A549 (cell line): Measurements from ENCODE around the gene UMODL1. TPM values are rescaled to one million over a fixed set of nuclear protein-coding genes. Genes with fewer than 3 reads are reported as not detected.

Experiments
- ATAC-seq, 2 experiments: fragments of 200-7000 bp in 1 of 2; fragments of >200 bp in 1 of 2; cut with Nextera tagmentation in 1 of 2; cut with Tn5 transposase in 1 of 2; 3 replicates each; pipeline versions ENCODE4 v1.8.0 to v1.9.1; 2018 to 2020; ENCODE audit warnings: mild to moderate bottlenecking in 1 of 2, moderate library complexity in 1 of 2
- CTCF ChIA-PET: fragments of 300-600 bp; sonication (Branson Sonifier 250); formaldehyde crosslinking; extraction: SDS; loops from one replicate; lab custom pipeline; 2021; ENCODE audit warnings: antibody characterized with exemption, inconsistent platforms; lab: Yijun Ruan, JAX
- POLR2A ChIA-PET: fragments of 350-600 bp; formaldehyde crosslinking; extraction: SDS; loops from one replicate; lab custom pipeline; 2021; ENCODE audit warnings: antibody characterized with exemption, inconsistent platforms; lab: Yijun Ruan, JAX
- DNase-seq, 2 experiments: peaks; one replicate each; pipeline versions ENCODE4 v3.0.0 to v3.0.0-alpha.2; 2011 to 2016; ENCODE audit warnings: low read depth in 1 of 2, low spot score in 1 of 2
- FAIRE-seq: peaks from 2 replicates; lab custom pipeline; 2011; peaks lifted over from hg19 to GRCh38; lab: Jason Lieb, UNC
- H3K27ac ChIP-seq, 2 experiments: fragments of >200 bp; sonication (Bioruptor Twin); formaldehyde crosslinking; 3 replicates each; pipeline ENCODE4 v1.5.1; 2016 to 2017
- H3K4me1 ChIP-seq: fragments of >200 bp; sonication (Bioruptor Twin); formaldehyde crosslinking; 3 replicates; pipeline ENCODE4 v1.6.1; 2016
- H3K4me2 ChIP-seq: fragments of >200 bp; sonication (Bioruptor Twin); formaldehyde crosslinking; 3 replicates; pipeline ENCODE4 v1.6.1; 2016
- H3K4me3 ChIP-seq: fragments of >200 bp; sonication (Bioruptor Twin); formaldehyde crosslinking; 3 replicates; pipeline ENCODE4 v1.5.1; 2016
- H3K9me3 ChIP-seq: fragments of >200 bp; sonication (Bioruptor Twin); formaldehyde crosslinking; 3 replicates; pipeline ENCODE4 v1.6.1; 2016
- ATOH8 ChIP-seq: fragments of 250-450 bp; sonication (Bioruptor Pico); IDR thresholded peaks from 2 replicates; pipeline ENCODE4 v1.5.0; 2020; ENCODE audit warnings: low read depth, mild to moderate bottlenecking, moderate library complexity
- BCL3 ChIP-seq: fragments of >200 bp; sonication (Bioruptor Twin); formaldehyde crosslinking; IDR thresholded peaks from 3 replicates; pipeline ENCODE4 v1.6.1; 2016
- CTCF ChIP-seq: fragments of >200 bp; sonication (Bioruptor Twin); formaldehyde crosslinking; IDR thresholded peaks from 3 replicates; pipeline ENCODE4 v1.5.1; 2016
- E2F6 ChIP-seq: IDR thresholded peaks from 2 replicates; pipeline ENCODE4 v1.6.1; 2012; ENCODE audit warnings: low read depth, borderline replicate concordance
- EHMT2 ChIP-seq: fragments of 200-600 bp; sonication (generic); IDR thresholded peaks from 2 replicates; pipeline ENCODE4 v1.6.1; 2016; ENCODE audit warnings: antibody characterized with exemption, low read depth, mild to moderate bottlenecking, moderate library complexity
- EP300 ChIP-seq, 2 experiments: fragments of >200 bp; sonication (Bioruptor Twin); formaldehyde crosslinking; IDR thresholded peaks; 2 replicates in 1 of 2; 3 replicates in 1 of 2; pipeline ENCODE4 v1.6.1; 2016 to 2017
- FOXS1 ChIP-seq: fragments of 250-450 bp; sonication (Bioruptor Pico); IDR thresholded peaks from 2 replicates; pipeline ENCODE4 v1.5.0; 2020; ENCODE audit warnings: mild to moderate bottlenecking, moderate library complexity
- HDAC2 ChIP-seq: fragments of 200-600 bp; sonication (generic); IDR thresholded peaks from 2 replicates; pipeline ENCODE4 v1.6.1; 2016
- HES2 ChIP-seq: fragments of >200 bp; sonication (Bioruptor Twin); formaldehyde crosslinking; IDR thresholded peaks from 2 replicates; pipeline ENCODE4 v1.6.1; 2016
- HOXB13 ChIP-seq: fragments of 250-450 bp; sonication (Bioruptor Pico); IDR thresholded peaks from 2 replicates; pipeline ENCODE4 v1.5.0; 2020; ENCODE audit warnings: low read depth, mild to moderate bottlenecking, moderate library complexity
- HOXB5 ChIP-seq: fragments of 250-450 bp; sonication (Bioruptor Pico); IDR thresholded peaks from 2 replicates; pipeline ENCODE4 v1.5.0; 2020; ENCODE audit warnings: mild to moderate bottlenecking, moderate library complexity
- NR3C1 ChIP-seq: fragments of >200 bp; sonication (Bioruptor Twin); formaldehyde crosslinking; IDR thresholded peaks from 3 replicates; pipeline ENCODE4 v1.6.1; 2017
- POLR2A ChIP-seq: IDR thresholded peaks from 2 replicates; pipeline ENCODE4 v1.6.1; 2012; ENCODE audit warnings: mild to moderate bottlenecking, low read length
- RAD21 ChIP-seq, 2 experiments: fragments of >200 bp in 1 of 2; sonication (Bioruptor Twin) in 1 of 2; formaldehyde crosslinking in 1 of 2; IDR thresholded peaks in 1 of 2; conservative IDR thresholded peaks in 1 of 2; 2 replicates in 1 of 2; 3 replicates in 1 of 2; pipeline ENCODE4 v1.6.1; 2012 to 2018; ENCODE audit warnings: inconsistent platforms in 1 of 2
- RNF2 ChIP-seq: fragments of 200-600 bp; sonication (generic); IDR thresholded peaks from 2 replicates; pipeline ENCODE4 v1.6.1; 2016; ENCODE audit warnings: low read depth, mild to moderate bottlenecking, antibody characterized with exemption, moderate library complexity, borderline replicate concordance
- SMC3 ChIP-seq: fragments of >200 bp; sonication (Bioruptor Twin); formaldehyde crosslinking; IDR thresholded peaks from 3 replicates; pipeline ENCODE4 v1.6.1; 2018; ENCODE audit warnings: inconsistent platforms
- TFCP2L1 ChIP-seq: fragments of 250-450 bp; sonication (Bioruptor Pico); IDR thresholded peaks from 2 replicates; pipeline ENCODE4 v1.5.0; 2021; ENCODE audit warnings: mild to moderate bottlenecking
- TP53 ChIP-seq: fragments of 250-450 bp; sonication (Bioruptor Pico); IDR thresholded peaks from 2 replicates; pipeline ENCODE4 v1.5.0; 2021; ENCODE audit warnings: mild to moderate bottlenecking, moderate library complexity
- ZC3H11A ChIP-seq: fragments of 450-650 bp; IDR thresholded peaks from 2 replicates; pipeline ENCODE4 v1.6.1; 2014; ENCODE audit warnings: antibody characterized with exemption, mild to moderate bottlenecking
- WGBS: methylation state at CpG from one replicate; pipeline ENCODE4 v1.1.6; 2017; ENCODE audit errors: missing lambda C conversion rate; 5-methylcytosine and 5-hydroxymethylcytosine counted together
- polyA plus RNA-seq, 4 experiments: library from polyadenylated mRNA; depleted of rRNA in 3 of 4; stranded (reverse); fragments of >200 nt; fragmentation: RNase III in 1 of 4; extraction: RNeasy Plus Mini Kit Qiagen cat#74134 plus additional on column Dnase treatment in 1 of 4; gene quantifications; 2 replicates in 3 of 4; 3 replicates in 1 of 4; pipeline ENCODE4 v1.2.3, GENCODE V29; 2011 to 2017

Gene UMODL1
- polyA plus RNA-seq, 2 of the 4 experiments (the other 2 are of a cell fraction) = not detected

- H3K4me1 ChIP-seq = no peaks in the 10 kb centered on the region
- ATAC-seq = peak in 1 of 2 experiments; percentile 33; a peak in 3 of 6 replicates
- WGBS = 63% methylated on average over 4 of the region's 4 CpGs
- H3K4me2 ChIP-seq = no peak overlapping the region
- POLR2A ChIA-PET = no interaction called here
- H3K27ac ChIP-seq = no peak overlapping the region
- FAIRE-seq = no peak
- TF ChIP-seq RNF2 (no peak), HOXB13 (CRISPR knock-in tag) (no peak), NR3C1 (no peak), ATOH8 (CRISPR knock-in tag) (no peak), FOXS1 (CRISPR knock-in tag) (no peak), TFCP2L1 (CRISPR knock-in tag) (no peak), E2F6 (no peak), CTCF (no peak), EP300 (IDR thresholded peaks at IDR 0.05) (no peak), HES2 (no peak)
- TF ChIP-seq, all 56 proteins: peak for 0
- no peak overlapping the region for H3K4me3 ChIP-seq
- no peaks in the 10 kb centered on the region for H3K9me3 ChIP-seq
- CTCF ChIA-PET = interaction anchor here (0.7 to 2.6 kb wide), 49 partner anchors 10 to 307 kb away, joined by 3 to 35 read pairs (median 4); partner anchors contain the start of gene ABCG1
- DNase-seq = no peak
Measured at GRCh38 chr21:42144679-42145568, 73.8 kb downstream of the UMODL1 start.

GRCh38 chr21:42145569-42146272, 74.6 kb downstream of the UMODL1 start:
- H3K9me3 ChIP-seq = no peaks in the 10 kb centered on the region
- no peak for TF ChIP-seq EHMT2
- no peak for TF ChIP-seq NR3C1
- TF ChIP-seq TP53 (CRISPR knock-in tag) = no peak
- peak; percentile 65 for TF ChIP-seq CTCF
- no peak for TF ChIP-seq HOXB5 (CRISPR knock-in tag)
- TF ChIP-seq SMC3 = peak; percentile 75
- no peak for TF ChIP-seq ZC3H11A
- TF ChIP-seq HDAC2 = no peak
- TF ChIP-seq BCL3 = no peak
- peak; percentile 79 to 84 for TF ChIP-seq RAD21 (conservative IDR thresholded peaks at IDR 0.05 in 1 of 2, IDR thresholded peaks at IDR 0.05 in 1 of 2)
- TF ChIP-seq POLR2A = no peak
- TF ChIP-seq, all 56 proteins: peak for 3
- Histone ChIP-seq H3K27ac (no peak overlapping the region), H3K4me1 (no peaks in the 10 kb centered on the region), H3K4me2 (no peak overlapping the region), H3K4me3 (no peak overlapping the region)
- ChIA-PET POLR2A (no interaction called here), CTCF (interaction anchor here (0.5 to 2.6 kb wide), 56 partner anchors 10 to 312 kb away, joined by 3 to 35 read pairs (median 4); partner anchors contain the start of gene ABCG1)
- peak; percentile 44 to 69 for DNase-seq
- peak; percentile 86 to 90 for ATAC-seq
- WGBS = 4% methylated on average over 9 of the region's 15 CpGs
- FAIRE-seq = no peak
